PC-3 (cell line): ENCODE data around the gene LRRC51.

Experiments
- EZH2 ChIP-seq: fragments of 300-600 bp; sonication (generic); IDR thresholded peaks from one replicate; pipeline ENCODE4 v1.6.1; 2017; ENCODE audit warnings: antibody characterized with exemption, mild to moderate bottlenecking, low read length; ENCODE audit not compliant: unreplicated experiment
- TF ChIP-seq, protein P1 (sequence below): fragments of 300-600 bp; sonication (generic); conservative IDR thresholded peaks from 2 replicates; pipeline ENCODE4 v1.5.1; 2017; ENCODE audit warnings: antibody characterized with exemption, low read depth, mild to moderate bottlenecking, low read length

DNA sequence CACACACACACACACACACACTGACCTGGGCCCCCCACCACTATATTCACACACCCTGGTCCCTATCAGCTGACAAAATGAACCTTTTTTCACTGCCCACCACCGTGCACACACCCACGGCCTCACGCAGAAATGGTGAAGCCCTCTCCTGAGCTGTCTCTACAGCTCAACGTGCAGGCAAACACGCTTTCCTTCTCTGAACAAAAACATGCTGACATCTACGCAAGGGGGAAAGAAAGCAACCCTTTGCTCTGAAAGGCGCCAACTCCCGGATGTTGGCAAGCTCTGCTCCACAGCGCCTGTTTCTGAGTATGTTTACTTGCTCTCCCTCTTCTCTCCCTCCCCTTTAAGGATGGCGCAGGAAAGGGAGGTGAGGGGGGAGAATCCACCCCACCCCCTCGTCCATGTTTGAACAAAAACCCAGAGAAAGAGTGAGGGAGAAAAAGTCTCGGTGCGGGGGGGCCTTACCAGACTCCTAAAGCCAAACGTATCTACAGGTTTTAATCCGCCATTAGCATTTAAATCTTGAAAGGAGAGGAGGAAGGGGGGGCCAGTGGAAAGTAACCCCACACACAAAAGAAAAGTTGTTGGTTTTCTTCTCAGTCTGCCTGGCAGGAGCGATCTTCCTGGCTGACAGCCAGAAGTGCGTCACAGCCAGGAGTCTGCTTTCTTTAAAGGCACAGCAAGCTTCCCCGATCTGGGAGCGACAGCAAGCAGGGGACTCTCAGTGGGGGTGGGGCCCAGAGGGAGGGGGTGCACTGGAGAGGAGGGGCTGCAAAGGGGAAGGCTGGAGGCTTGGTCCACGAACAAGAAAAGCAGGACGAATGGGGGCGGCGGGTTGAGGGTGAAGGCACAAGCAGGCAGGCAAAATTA, 39.9 kb upstream of the LRRC51 start:
- TF ChIP-seq, protein P1, sequence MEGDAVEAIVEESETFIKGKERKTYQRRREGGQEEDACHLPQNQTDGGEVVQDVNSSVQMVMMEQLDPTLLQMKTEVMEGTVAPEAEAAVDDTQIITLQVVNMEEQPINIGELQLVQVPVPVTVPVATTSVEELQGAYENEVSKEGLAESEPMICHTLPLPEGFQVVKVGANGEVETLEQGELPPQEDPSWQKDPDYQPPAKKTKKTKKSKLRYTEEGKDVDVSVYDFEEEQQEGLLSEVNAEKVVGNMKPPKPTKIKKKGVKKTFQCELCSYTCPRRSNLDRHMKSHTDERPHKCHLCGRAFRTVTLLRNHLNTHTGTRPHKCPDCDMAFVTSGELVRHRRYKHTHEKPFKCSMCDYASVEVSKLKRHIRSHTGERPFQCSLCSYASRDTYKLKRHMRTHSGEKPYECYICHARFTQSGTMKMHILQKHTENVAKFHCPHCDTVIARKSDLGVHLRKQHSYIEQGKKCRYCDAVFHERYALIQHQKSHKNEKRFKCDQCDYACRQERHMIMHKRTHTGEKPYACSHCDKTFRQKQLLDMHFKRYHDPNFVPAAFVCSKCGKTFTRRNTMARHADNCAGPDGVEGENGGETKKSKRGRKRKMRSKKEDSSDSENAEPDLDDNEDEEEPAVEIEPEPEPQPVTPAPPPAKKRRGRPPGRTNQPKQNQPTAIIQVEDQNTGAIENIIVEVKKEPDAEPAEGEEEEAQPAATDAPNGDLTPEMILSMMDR: 0 out of 2 replicates have a peak, but pooled peaks have one; percentile 14
- TF ChIP-seq EZH2: no peak
